Vagina (tissue), 2 donors: Measurements from ENCODE around the gene PIAS4. TPM values are rescaled to one million over a fixed set of nuclear protein-coding genes. Genes with fewer than 3 reads are reported as not detected.

ENCODE experiments used
- DNase-seq, 2 donors: peaks; one replicate each; pipeline ENCODE4 v3.0.0-alpha.2; 2017; ENCODE audit errors: extremely low spot score in 2 of 2
- H3K27ac ChIP-seq: fragments of 200-600 bp; sonication (generic); one replicate; pipeline ENCODE4 v1.5.1; 2019
- H3K27me3 ChIP-seq: fragments of 200-600 bp; sonication (generic); one replicate; pipeline ENCODE4 v1.5.1; 2019
- H3K36me3 ChIP-seq, 2 donors: fragments of 200-600 bp; sonication (generic); one replicate each; pipeline ENCODE4 v1.5.1; 2017 to 2019
- H3K4me1 ChIP-seq: fragments of 200-600 bp; sonication (generic); one replicate; pipeline ENCODE4 v1.5.1; 2019
- H3K4me3 ChIP-seq, 2 donors: fragments of 200-600 bp; sonication (generic); 1 replicate in 1 of 2; 2 replicates in 1 of 2; pipeline ENCODE4 v1.5.1; 2016 to 2019
- H3K9me3 ChIP-seq: fragments of 200-600 bp; sonication (generic); one replicate; pipeline ENCODE4 v1.5.1; 2019
- CTCF ChIP-seq, 3 experiments: fragments of 450-650 bp in 2 of 3; fragments of 200-600 bp in 1 of 3; sonication (generic) in 1 of 3; IDR thresholded peaks; one replicate each; pipeline ENCODE4 v1.5.1; 2017 to 2019; ENCODE audit warnings: antibody characterized with exemption in 3 of 3, mild to moderate bottlenecking in 2 of 3, moderate library complexity in 2 of 3
- POLR2A ChIP-seq, 2 donors: fragments of 450-650 bp; IDR thresholded peaks; one replicate each; pipeline ENCODE4 v1.6.1; 2017; ENCODE audit warnings: antibody characterized with exemption in 2 of 2, mild to moderate bottlenecking in 2 of 2, moderate library complexity in 2 of 2
- POLR2AphosphoS5 ChIP-seq, 2 donors: sonication (generic); formaldehyde crosslinking; IDR thresholded peaks; one replicate each; pipeline ENCODE4 v1.9.0; 2017; ENCODE audit warnings: antibody characterized with exemption in 2 of 2, mild to moderate bottlenecking in 2 of 2, low read depth in 1 of 2; ENCODE audit not compliant: insufficient read depth in 1 of 2
- intact Hi-C: fragments of 100-400 bp; cut with DNase I; formaldehyde crosslinking; loops from one replicate; pipeline ENCODE4 v1.15.1; 2023
- total RNA-seq: library from RNA; depleted of rRNA; stranded (reverse); fragments of >200 nt; gene quantifications from one replicate; pipeline ENCODE4 v1.2.3, GENCODE V29; 2016

PIAS4 gene
- total RNA-seq, 1 donor from 2014 or later = 14.0 TPM

GRCh38 chr19:4042064-4042730 lies 34.7 kb downstream of the PIAS4 start:
- H3K4me3 ChIP-seq = no peak overlapping the region
- H3K27ac ChIP-seq = peak overlapping the region; percentile 48
- no peaks in the 10 kb centered on the region for H3K9me3 ChIP-seq
- TF ChIP-seq CTCF (IDR thresholded peaks at IDR 0.05) = no peak
- TF ChIP-seq POLR2AphosphoS5 (IDR thresholded peaks at IDR 0.05; ENCODE audit: insufficient read depth in 1 of 2, low read depth in 1 of 2) = no peak
- TF ChIP-seq POLR2A (IDR thresholded peaks at IDR 0.05) = no peak
- H3K4me1 ChIP-seq = peaks cover 34% of the 10 kb centered on the region
- intact Hi-C loops = no loop called here
- H3K27me3 ChIP-seq = no peaks in the 10 kb centered on the region
- H3K36me3 ChIP-seq = peaks cover 0 to 31% of the 10 kb centered on the region in 2 donors
- DNase-seq = no peak

- Histone ChIP-seq H3K27ac (peak overlapping the region; percentile 48), H3K27me3 (no peaks in the 10 kb centered on the region), H3K9me3 (no peaks in the 10 kb centered on the region), H3K4me1 (peaks cover 34% of the 10 kb centered on the region), H3K4me3 (no peak overlapping the region), H3K36me3 (peaks cover 0 to 30% of the 10 kb centered on the region in 2 donors)
- intact Hi-C loops = no loop called here
- no peak for DNase-seq
- TF ChIP-seq POLR2A (IDR thresholded peaks at IDR 0.05) = no peak
- TF ChIP-seq CTCF (IDR thresholded peaks at IDR 0.05) = no peak
- no peak for TF ChIP-seq POLR2AphosphoS5 (IDR thresholded peaks at IDR 0.05; ENCODE audit: insufficient read depth in 1 of 2, low read depth in 1 of 2)
Measured at GRCh38 chr19:4042731-4043082, 35.2 kb downstream of the PIAS4 start.

GRCh38 chr19:4043401-4043800 lies 35.9 kb downstream of the PIAS4 start:
- TF ChIP-seq CTCF (IDR thresholded peaks at IDR 0.05) (no peak), POLR2A (IDR thresholded peaks at IDR 0.05) (no peak), POLR2AphosphoS5 (IDR thresholded peaks at IDR 0.05; ENCODE audit: insufficient read depth in 1 of 2, low read depth in 1 of 2) (no peak)
- H3K36me3 ChIP-seq = peaks cover 0 to 27% of the 10 kb centered on the region in 2 donors
- H3K27me3 ChIP-seq = no peaks in the 10 kb centered on the region
- no peak for DNase-seq
- H3K4me1 ChIP-seq = peaks cover 34% of the 10 kb centered on the region
- H3K9me3 ChIP-seq = no peaks in the 10 kb centered on the region
- intact Hi-C loops = no loop called here
- no peak overlapping the region for H3K4me3 ChIP-seq
- peak overlapping the region; percentile 1 for H3K27ac ChIP-seq

- H3K4me3 ChIP-seq = no peak overlapping the region
- intact Hi-C loops = no loop called here
- H3K27ac ChIP-seq = peak overlapping the region; percentile 1
- peaks cover 0 to 28% of the 10 kb centered on the region in 2 donors for H3K36me3 ChIP-seq
- no peak for TF ChIP-seq POLR2AphosphoS5 (IDR thresholded peaks at IDR 0.05; ENCODE audit: insufficient read depth in 1 of 2, low read depth in 1 of 2)
- TF ChIP-seq POLR2A (IDR thresholded peaks at IDR 0.05) = no peak
- no peak for TF ChIP-seq CTCF (IDR thresholded peaks at IDR 0.05)
- DNase-seq = no peak
- no peaks in the 10 kb centered on the region for H3K9me3 ChIP-seq
- no peaks in the 10 kb centered on the region for H3K27me3 ChIP-seq
- peaks cover 35% of the 10 kb centered on the region for H3K4me1 ChIP-seq
Measured at GRCh38 chr19:4043966-4044715, 36.6 kb downstream of the PIAS4 start.

- no peak overlapping the region for H3K27ac ChIP-seq
- intact Hi-C loops = no loop called here
- no peak overlapping the region for H3K4me3 ChIP-seq
- TF ChIP-seq POLR2AphosphoS5 (IDR thresholded peaks at IDR 0.05; ENCODE audit: insufficient read depth in 1 of 2, low read depth in 1 of 2) (no peak), POLR2A (IDR thresholded peaks at IDR 0.05) (no peak), CTCF (IDR thresholded peaks at IDR 0.05) (no peak)
- DNase-seq = no peak
- H3K27me3 ChIP-seq = no peaks in the 10 kb centered on the region
- no peaks in the 10 kb centered on the region for H3K9me3 ChIP-seq
- peaks cover 43% of the 10 kb centered on the region for H3K4me1 ChIP-seq
- H3K36me3 ChIP-seq = peaks cover 0 to 36% of the 10 kb centered on the region in 2 donors
Measured at GRCh38 chr19:4044990-4045465, 37.5 kb downstream of the PIAS4 start.
